GM19324 (cell line): ENCODE results near the gene PARD3.
"Not testable (repeated sequence)": the region's sequence is repeated elsewhere in the genome, so short reads cannot be mapped to it uniquely, and the experiment has no call there.

ENCODE experiments used
- ATAC-seq: cut with Tn5 transposase; IDR thresholded peaks from one replicate; pipeline ENCODE4 v1.9.1; 2021; ENCODE audit warnings: mild to moderate bottlenecking, moderate library complexity; ENCODE audit not compliant: unreplicated experiment, low FRiP score

PARD3 gene

DNA sequence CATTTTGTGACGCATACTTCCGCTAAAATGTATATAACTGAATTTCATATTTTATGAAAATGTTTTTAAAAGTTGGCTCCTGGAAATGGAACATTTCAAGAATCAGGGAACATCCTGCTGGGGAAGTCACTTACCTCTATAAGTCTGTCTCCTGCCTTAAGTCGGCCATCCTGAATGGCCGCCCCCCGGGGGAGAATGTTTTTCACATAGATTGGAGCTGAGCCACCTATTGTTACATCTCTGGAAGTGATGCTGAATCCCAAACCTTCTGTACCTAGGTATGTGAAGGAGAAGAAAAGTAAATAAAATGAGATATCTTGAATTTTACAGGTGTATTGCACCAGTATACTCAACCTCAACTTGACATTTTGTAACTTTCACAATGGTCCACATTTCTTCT is 437.3 kb downstream of the PARD3 start:
- ATAC-seq = no peak

DNA sequence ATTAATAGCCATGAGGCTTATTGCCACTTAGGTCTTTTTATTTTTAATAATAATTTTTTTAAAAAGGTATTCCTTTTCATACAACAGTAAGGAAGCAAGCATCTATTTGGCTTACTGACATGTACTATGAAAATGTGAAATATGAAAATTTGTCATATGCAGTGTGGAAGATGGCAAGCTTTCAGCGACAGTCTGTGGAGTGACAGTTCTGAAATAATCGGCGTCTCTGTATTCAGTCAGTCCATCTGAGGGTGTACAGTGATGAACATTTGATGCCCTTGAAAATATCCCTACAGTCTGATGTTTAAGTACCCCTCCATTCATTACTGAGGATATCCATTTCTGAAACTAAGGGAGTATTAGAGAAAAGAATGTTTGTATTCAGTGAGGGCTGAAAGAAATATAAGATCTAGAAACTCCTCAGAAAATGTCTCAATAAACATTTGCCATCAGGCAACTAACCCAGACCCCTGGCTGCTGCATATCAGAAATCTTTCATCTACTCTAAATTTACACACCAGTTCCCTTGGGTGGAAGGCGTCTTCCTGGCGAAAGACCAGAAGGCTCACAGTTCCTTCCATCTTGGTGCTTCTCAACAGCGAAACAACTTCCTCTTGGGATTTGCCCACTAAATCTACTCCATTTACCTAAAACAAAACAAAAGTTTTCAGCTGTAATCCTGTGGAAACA is 440.6 kb downstream of the PARD3 start:
- no peak for ATAC-seq

DNA sequence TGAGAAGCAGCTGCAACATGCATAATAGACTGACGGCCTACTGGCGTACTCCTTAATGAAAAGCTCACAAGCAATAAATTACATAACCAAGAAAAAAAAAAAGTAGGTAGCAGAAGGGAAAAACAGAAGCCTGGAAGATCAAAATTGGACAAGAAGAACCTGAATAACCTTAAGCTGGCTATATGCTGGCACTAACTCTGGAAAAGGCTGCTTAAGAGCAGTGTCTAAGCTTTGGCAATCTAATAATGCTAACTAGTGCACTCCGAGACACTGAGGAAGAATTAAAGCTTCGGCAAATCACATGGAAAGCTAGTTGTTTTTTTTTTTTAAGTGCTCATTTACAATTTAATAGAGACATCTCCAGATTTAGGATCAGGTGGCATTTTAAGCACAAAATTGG is 441.9 kb downstream of the PARD3 start:
- no peak for ATAC-seq

DNA sequence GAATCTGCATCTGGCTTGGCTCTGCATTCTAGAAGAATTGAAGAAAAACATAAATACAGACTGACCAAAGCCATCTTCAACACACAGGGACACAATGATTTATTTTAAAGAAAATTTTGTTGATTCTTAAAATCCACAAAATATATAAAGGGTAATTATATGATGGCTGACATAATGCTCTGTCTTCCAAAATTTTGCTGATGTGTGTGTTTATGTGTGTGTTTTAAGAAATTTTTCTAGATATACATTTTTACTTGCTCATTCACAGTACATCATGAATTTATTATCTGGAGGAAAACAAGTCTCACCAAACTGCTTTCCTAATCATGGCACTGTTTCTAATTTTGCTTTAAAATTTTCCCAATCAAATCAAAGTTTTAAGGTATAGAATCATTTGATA is 442.6 kb downstream of the PARD3 start:
- no peak for ATAC-seq

DNA sequence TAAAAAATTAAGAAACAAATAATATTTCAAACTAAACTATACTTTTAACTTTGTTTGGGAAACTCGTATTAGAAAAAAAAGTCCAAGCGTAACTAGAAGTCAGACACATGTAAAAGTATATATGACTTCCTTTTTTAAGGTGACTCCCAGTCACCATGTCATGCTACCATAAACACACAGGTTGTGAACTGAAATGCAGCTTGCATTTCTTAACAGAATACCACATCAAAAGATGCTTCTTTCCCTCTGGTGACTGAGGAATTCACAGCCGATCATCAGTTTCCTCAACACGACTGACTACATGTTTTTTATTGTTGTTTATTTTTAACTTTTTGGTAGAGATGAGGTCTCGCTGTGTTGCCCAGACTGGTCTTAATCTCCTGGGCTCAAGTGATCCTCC is 445.0 kb downstream of the PARD3 start:
- ATAC-seq = no peak

DNA sequence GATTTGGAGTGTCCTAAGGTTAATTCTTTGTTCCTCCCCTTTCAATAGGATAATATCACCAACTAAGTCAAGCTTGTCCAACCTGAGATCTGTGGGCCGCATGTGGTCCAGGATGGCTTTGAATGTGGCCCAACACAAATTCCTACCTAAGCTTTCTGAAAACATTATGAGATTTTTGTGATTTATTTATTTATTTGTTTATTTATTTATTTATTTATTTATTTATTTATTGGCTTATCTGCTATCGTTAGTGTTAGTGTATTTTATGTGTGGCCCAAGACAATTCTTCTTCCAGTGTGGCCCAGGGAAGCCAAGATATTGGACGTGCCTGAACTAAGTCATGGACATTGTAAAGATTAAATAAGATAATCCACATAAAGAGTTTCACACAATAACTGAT is 446.0 kb downstream of the PARD3 start:
- ATAC-seq = no peak

DNA sequence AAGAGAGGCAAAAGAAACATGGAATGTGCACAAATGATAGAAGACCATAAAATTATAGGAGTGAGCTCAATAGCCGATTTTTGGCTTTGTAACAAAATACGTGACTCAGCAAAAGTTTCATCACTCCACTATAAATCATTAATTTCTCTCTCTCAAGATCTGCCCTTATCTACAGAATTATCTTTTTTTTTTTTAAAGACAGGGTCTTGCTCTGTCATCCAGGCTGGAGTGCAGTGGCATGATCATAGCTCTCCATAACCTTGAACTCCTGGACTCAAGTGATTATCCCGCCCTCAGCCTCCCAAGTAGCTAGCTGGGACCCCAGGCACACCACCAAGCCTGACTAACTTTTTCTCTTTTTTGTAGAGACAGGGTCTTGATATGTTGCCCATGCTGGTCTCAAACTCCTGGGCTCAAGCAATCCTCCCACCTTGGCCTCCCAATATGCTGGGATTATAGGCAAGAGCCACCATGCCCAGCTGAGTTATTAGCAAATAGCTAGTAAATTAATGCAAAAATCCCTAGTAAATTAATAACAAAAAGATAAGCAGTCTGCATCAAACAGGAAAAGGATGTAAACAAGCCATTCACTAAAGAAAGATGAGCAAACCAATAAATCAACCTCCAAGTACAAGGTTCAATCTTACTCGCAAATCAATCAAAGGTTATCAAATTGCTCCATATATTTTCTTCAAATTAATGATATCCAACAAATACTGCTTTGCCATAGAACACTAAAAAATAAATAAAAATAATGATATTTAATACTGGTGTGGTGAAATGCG is 450.7 kb downstream of the PARD3 start:
- ATAC-seq = no peak

DNA sequence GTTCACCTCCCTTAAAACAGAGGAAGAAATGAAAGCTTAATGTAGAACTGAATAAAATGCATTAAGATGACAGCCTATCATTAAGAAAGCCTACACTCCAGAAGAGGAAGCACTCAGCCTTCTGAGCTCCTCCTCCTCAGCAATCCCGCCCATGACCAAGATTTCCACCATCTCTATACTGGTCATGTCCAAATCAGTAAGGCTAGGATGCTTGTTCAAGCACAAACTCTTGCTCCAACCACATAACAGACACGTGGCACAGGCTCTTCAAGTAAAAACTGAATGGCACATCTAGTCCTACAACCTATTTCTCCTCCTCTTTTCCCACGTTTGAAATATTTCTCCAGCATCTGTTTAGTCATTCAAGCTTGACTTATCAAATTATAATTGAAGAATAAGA is 454.1 kb downstream of the PARD3 start:
- no peak for ATAC-seq

DNA sequence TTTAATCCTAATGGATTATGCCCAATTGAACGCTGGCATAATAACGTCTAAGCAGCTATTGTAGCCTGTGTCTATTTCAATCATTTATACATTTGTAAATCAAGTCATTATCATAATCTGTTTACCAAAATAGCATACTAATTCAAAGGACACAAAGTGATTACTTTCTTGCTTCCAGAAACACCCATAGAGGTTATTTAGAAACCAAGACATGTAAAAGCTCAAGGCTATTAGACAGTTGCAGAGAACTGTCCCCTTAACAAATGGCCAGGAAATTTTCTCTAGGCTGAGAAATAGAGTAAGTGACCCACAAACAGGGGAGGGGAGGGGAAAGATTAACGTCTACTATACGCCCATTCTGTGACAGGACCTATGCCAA is 455.7 kb downstream of the PARD3 start:
- no peak for ATAC-seq

DNA sequence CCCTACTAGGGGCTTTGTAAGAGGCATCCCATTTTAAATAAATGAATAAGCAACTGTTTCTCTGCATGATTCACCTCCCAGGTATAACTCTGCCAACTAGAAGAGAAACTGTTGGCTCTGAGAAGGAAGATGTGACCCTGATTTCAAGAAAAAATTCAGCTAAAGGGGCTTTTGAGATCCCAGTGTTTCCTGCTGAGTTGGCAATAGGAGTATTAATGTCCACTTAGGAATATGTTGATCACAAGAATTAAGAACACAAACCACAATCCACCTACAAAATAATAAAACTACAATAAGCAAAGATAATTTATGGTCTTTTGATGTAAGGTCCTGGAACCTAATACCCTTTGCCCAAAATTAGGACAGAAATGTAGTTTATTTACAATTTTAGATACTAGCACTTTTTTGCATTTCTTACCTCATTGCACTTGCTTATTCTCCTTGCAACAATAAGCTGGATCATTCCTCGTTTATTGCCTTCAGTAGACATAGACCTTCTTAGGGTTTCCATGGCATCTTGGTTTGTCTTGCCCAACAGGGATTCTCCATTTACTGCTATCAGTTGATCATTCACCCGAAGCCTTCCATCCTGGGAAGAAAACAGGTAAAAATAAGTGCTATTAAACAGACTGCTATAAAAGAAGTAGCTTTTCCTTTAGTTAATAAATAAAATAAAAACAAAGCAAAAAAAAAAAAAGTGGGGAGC is 456.2 kb downstream of the PARD3 start:
- ATAC-seq = no peak

DNA sequence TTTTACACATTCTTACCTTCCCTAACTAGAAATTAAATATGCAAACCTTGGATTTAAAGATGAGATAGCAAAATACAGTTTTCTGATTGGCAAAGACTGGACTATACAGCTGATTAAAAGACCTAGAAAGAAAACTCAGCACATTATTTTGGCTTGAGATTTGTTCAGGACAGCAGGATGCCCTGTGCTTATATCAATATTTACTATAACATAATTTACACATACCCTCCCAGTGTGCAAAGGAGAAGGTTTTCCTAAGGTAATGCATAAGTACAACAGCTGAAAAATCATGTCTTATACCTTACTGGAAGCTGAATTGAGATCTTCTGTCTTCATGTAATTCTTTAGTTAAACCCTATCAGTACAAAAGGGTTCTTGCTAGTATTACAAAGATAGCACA is 458.6 kb downstream of the PARD3 start:
- ATAC-seq = no peak

DNA sequence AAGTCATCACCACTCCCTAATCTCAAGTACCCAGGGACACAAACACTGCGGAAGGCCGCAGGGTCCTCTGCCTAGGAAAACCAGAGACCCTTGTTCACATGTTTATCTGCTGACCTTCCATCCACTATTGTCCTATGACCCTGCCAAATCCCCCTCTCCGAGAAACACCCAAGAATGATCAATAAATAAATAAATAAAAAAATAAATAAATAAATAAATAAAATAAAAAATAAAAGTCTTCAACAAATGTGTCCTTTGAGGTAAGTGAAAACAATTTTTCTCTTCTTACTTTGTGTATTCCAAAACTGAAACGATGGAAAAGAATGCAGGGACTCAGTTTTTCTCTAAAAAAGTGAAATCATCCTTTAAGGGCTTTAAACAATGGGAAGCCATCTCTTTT is 461.6 kb downstream of the PARD3 start:
- ATAC-seq = not testable (repeated sequence)

DNA sequence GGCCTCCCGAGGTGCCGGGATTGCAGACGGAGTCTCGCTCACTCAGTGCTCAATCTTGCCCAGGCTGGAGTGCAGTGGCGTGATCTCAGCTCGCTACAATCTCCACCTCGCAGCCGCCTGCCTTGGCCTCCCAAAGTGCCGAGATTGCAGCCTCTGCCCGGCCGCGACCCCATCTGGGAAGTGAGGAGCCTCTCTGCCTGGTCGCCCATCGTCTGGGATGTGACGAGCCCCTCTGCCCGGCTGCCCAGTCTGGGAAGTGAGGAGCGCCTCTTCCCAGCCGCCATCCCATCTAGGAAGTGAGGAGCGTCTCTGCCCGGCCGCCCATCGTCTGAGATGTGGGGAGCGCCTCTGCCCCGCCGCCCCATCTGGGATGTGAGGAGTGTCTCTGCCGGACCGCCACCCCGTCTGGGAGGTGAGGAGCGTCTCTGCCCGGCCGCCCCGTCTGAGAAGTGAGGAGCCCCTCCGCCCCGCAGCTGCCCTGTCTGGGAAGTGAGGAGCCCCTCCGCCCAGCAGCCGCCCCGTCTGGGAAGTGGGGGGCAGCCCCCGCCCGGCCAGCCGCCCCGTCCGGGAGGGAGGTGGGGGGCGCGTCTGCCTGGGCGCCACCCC is 462.4 kb downstream of the PARD3 start:
- ATAC-seq = not testable (repeated sequence)

DNA sequence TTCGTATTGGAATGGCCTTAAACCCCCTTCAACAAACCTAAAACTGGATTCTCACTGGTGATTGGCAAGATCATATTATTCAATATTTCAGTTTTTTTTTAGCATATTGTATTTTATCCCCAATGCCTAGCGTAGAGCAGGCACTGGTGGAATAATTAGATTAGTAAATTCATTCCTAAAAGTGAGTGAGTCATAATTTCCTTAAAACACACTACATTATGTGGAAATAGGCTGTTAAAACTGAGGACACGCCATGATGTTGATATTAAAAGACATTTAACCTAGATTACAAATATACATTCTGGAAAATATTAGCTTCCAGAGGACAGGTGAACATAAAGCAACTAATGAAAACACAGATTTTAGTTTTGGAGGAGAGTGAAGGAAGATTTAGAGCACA is 463.9 kb downstream of the PARD3 start:
- ATAC-seq = no peak

DNA sequence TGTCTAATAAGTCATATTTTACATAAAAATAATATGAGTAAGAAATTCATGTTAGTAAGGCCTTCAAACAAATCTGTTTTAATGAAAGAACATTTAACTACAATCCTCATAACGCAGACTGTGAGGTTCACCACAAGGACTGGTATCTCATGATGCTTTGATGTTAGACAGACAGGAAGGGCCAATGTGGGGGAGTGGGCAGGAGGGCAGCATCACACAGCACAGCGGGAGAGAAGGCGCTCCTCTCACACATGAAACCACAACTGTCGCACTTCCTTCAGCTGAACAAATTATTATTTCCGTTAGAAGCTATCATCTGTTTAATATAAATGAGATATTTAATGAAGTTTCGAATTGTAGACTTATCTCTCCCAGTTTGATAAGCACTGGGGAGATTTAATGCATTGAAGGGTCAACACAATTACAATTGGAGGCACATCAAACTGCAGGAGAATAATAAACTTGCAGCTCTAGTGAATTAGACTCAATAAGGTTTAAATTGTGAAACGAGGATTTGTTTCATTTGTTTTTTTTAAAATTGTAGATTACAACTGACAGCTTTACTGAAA is 466.1 kb downstream of the PARD3 start:
- ATAC-seq = no peak

DNA sequence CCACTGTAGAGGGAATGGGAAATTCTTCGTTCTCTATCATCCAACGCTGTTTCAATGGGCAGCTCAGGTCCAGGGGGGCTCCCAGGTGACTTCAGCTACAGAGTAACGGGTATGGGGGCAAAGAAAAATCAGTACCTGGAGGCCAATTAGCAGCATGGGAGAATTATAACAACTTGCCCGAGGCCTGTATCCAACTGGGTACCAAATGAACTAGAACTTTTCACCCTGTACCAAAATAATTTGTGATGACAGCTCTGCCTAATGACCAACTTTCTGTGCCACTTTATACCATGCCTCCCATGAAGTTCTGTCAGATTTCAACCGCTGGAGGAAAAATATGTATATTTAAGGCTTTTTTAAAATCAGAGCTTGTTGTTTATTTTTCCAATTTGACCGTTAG is 467.1 kb downstream of the PARD3 start:
- ATAC-seq = no peak

DNA sequence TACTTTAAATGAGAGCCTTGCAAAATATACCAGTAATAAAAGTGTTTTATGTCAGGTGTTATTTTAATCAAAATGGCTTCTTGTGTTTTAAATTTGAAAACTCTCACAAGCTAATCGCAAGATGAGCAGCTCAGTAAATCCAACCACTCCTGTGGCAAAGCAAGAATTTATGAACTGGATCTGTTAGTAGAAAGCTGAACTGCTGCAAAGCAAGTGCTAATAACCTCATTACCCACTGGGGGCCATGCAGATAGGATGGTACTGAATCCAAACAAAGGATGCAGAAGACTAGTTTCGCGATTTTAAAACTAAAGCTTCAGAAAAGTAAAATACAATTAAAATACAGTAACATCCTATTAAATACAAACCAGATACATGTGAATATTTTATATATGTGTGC is 468.0 kb downstream of the PARD3 start:
- ATAC-seq = no peak

DNA sequence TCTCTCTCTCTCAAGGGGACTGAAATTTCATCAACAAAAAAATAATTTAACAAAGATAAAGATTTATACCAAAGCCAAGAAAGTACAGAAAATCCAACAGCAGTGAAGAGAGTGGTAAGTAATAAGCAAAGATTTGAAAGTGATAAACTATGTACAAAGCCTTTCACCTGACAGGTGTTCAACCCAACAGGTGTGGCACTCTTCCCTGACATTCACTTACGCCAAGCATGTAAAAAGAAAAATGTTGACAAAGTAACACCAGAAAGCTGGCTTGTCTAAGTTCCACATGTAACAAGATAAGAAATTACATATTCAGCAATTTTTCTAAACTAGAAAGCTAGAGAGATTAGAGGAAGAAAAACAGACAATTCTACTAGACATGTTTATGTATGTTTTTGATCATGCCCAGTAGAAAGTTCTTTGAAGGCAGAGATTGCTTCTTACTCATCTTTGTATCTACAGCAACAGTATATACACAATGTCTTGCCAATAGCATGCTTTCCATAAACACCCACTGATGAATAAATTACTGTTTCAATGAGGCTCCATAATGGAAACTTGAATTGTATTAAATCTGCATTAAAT is 468.5 kb downstream of the PARD3 start:
- ATAC-seq = no peak

DNA sequence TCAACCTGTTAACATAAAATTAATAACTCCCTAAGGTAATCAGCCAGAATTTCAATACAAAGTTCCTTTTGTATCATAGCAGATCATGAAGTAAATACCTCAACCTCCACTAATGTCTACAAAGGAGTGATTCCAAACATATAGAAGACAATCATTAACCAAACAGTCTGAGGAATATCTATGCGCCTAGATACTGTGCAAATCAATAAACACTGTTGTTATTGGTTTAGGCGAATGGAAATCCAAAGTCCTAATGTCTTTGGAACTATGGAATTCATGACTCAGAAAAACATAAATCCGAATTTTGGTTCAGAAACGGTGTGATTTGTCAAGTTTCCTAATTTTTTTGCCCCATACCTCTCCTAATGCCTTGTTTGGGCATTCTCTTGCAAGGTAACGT is 469.7 kb downstream of the PARD3 start:
- no peak for ATAC-seq

DNA sequence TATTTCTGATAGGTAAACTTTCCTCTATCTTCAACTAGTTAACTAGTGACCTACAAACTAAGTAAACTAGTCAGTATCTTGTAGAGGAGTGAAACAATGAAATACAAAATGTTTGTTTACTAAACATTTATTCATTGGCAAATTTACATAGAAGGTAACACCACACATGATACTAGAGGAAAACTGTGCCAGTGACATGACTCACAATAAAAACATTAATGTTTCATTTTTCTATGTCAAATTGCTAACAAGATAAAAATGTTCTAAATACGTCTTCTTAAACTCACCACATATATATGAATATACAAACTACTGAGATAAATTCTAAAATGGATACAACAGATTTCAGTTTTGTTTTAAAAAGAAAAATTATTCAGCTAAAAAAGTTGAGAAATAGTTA is 471.3 kb downstream of the PARD3 start:
- ATAC-seq = no peak

DNA sequence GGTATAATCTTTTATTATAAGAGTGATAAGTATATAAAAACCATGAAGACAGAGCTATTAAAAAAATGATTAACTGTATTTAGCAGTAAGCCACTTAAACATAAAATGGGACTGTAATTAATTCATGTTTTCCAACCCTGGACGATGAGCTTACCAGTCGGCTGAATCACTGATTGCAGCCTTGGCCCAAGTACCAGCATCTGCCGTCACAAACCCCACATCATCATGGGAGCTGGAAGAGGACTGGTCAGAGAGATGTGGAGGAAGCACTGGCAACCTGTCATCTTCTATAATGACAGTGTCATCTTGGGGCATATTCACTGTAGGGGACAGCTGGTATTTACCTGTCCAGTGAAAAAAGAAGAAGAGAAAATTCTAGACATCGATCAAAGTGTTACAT is 473.6 kb downstream of the PARD3 start:
- ATAC-seq = no peak
